GM18505 (cell line): ENCODE results near the gene WBP2NL.

Source experiments
- ATAC-seq: cut with Tn5 transposase; IDR thresholded peaks from one replicate; pipeline ENCODE4 v1.9.1; 2021; ENCODE audit not compliant: unreplicated experiment
- POLR2A ChIP-seq: IDR thresholded peaks from 4 replicates; pipeline ENCODE4 v1.6.1; 2011; ENCODE audit warnings: borderline replicate concordance; ENCODE audit not compliant: insufficient read depth, insufficient read length; ENCODE audit errors: extremely low read depth

WBP2NL gene

GRCh38 chr22:41970601-41971000 is 28.0 kb upstream of the WBP2NL start:
- no peak for ATAC-seq
- TF ChIP-seq POLR2A: no peak

- no peak for ATAC-seq
- TF ChIP-seq POLR2A: no peak
These were observed 27.2 kb upstream of the WBP2NL start for GRCh38 chr22:41971431-41971830.

- no peak for ATAC-seq
- TF ChIP-seq POLR2A: no peak
These were observed 23.8 kb upstream of the WBP2NL start for GRCh38 chr22:41974691-41975290.

- no peak for TF ChIP-seq POLR2A
- no peak for ATAC-seq
These were observed 23.1 kb upstream of the WBP2NL start for GRCh38 chr22:41975299-41976069.

- TF ChIP-seq POLR2A: no peak
- ATAC-seq: no peak
These were observed 22.3 kb upstream of the WBP2NL start for GRCh38 chr22:41976070-41976901.

GRCh38 chr22:41976961-41977566 is 21.5 kb upstream of the WBP2NL start:
- no peak for ATAC-seq
- TF ChIP-seq POLR2A: no peak

- TF ChIP-seq POLR2A: no peak
- no peak for ATAC-seq
These were observed 19.9 kb upstream of the WBP2NL start for GRCh38 chr22:41978732-41979131.

GRCh38 chr22:41979423-41980250 is 19.0 kb upstream of the WBP2NL start:
- no peak for ATAC-seq
- no peak for TF ChIP-seq POLR2A

- no peak for ATAC-seq
- TF ChIP-seq POLR2A: no peak
These were observed 15.7 kb upstream of the WBP2NL start for GRCh38 chr22:41982865-41983264.

GRCh38 chr22:41983513-41984405 is 14.8 kb upstream of the WBP2NL start:
- ATAC-seq: no peak
- TF ChIP-seq POLR2A: no peak

GRCh38 chr22:41987276-41987675 is 11.3 kb upstream of the WBP2NL start:
- ATAC-seq: no peak
- no peak for TF ChIP-seq POLR2A

- no peak for TF ChIP-seq POLR2A
- no peak for ATAC-seq
These were observed 9.3 kb upstream of the WBP2NL start for GRCh38 chr22:41989246-41989645.

- no peak for TF ChIP-seq POLR2A
- ATAC-seq: no peak
These were observed 7.5 kb upstream of the WBP2NL start for GRCh38 chr22:41991111-41991510.
